Measurements from ENCODE around the gene ABO. TPM values are rescaled to one million over a fixed set of nuclear protein-coding genes. Genes with fewer than 3 reads are reported as not detected.

ABO gene
- total RNA-seq, 1 experiment from 2014 or later: 0.15 TPM

DNA sequence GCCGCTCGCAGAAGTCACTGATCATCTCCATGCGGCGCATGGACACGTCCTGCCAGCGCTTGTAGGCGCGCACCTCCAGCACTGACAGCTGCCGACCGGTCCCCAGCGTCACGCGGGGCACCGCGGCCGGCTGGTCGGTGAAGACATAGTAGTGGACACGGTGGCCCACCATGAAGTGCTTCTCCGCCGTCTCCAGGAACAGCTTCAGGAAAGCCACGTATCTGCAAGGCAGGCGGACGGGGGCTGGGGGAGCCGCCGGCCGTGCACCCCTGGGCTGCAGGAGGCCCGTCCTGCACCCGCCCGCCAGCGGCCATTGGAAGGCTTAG lies 18.9 kb downstream of the ABO start (continued):
- TF ChIP-seq, protein P1, sequence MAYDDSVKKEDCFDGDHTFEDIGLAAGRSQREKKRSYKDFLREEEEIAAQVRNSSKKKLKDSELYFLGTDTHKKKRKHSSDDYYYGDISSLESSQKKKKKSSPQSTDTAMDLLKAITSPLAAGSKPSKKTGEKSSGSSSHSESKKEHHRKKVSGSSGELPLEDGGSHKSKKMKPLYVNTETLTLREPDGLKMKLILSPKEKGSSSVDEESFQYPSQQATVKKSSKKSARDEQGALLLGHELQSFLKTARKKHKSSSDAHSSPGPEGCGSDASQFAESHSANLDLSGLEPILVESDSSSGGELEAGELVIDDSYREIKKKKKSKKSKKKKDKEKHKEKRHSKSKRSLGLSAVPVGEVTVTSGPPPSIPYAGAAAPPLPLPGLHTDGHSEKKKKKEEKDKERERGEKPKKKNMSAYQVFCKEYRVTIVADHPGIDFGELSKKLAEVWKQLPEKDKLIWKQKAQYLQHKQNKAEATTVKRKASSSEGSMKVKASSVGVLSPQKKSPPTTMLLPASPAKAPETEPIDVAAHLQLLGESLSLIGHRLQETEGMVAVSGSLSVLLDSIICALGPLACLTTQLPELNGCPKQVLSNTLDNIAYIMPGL (CRISPR knock-in tag; IDR thresholded peaks at IDR 0.05): no peak
- TF ChIP-seq CTCF (IDR thresholded peaks at IDR 0.05): no peak
- TF ChIP-seq, protein P2, sequence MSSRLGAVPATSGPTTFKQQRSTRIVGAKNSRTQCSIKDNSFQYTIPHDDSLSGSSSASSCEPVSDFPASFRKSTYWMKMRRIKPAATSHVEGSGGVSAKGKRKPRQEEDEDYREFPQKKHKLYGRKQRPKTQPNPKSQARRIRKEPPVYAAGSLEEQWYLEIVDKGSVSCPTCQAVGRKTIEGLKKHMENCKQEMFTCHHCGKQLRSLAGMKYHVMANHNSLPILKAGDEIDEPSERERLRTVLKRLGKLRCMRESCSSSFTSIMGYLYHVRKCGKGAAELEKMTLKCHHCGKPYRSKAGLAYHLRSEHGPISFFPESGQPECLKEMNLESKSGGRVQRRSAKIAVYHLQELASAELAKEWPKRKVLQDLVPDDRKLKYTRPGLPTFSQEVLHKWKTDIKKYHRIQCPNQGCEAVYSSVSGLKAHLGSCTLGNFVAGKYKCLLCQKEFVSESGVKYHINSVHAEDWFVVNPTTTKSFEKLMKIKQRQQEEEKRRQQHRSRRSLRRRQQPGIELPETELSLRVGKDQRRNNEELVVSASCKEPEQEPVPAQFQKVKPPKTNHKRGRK (CRISPR knock-in tag; IDR thresholded peaks at IDR 0.05; ENCODE audit: borderline replicate concordance): no peak
- TF ChIP-seq ZNF263 (CRISPR knock-in tag; IDR thresholded peaks at IDR 0.05; ENCODE audit: low read depth): no peak
- TF ChIP-seq SMAD3 (CRISPR knock-in tag; IDR thresholded peaks at IDR 0.05; ENCODE audit: borderline replicate concordance): no peak
- no peak for TF ChIP-seq AR (CRISPR knock-in tag; IDR thresholded peaks at IDR 0.05)
- no peak for TF ChIP-seq KAT7 (CRISPR knock-in tag; IDR thresholded peaks at IDR 0.05; ENCODE audit: borderline replicate concordance)
- TF ChIP-seq ZNF232 (CRISPR knock-in tag; IDR thresholded peaks at IDR 0.05): no peak
- no peak for TF ChIP-seq ZNF416 (CRISPR knock-in tag; IDR thresholded peaks at IDR 0.05)
- TF ChIP-seq TP53 (CRISPR knock-in tag; IDR thresholded peaks at IDR 0.05): no peak
- TF ChIP-seq RELA (CRISPR knock-in tag; IDR thresholded peaks at IDR 0.05; ENCODE audit: borderline replicate concordance): no peak

DNA sequence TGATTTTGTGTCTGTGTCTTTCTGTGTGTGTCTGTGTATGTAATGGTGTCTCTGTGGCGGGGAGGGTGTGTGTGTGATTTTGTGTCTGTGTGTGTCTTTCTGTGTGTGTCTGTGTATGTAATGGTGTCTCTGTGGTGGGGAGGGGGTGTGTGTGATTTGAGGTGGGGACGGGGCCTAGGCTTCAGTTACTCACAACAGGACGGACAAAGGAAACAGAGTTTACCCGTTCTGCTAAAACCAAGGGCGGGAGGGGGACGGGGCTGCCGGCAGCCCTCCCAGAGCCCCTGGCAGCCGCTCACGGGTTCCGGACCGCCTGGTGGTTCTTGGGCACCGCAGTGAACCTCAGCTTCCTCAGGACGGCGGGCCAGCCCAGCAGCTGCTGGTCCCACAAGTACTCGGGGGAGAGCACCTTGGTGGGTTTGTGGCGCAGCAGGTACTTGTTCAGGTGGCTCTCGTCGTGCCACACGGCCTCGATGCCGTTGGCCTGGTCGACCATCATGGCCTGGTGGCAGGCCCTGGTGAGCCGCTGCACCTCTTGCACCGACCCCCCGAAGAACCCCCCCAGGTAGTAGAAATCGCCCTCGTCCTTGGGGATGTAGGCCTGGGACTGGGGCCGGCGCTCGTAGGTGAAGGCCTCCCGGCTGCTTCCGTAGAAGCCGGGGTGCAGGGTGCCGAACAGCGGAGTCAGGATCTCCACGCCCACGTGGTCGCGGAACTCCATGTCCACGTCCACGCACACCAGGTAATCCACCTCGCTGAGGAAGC lies 19.4 kb downstream of the ABO start:
- Mint-ChIP-seq H3K4me1 (peaks cover 12% of the 10 kb centered on the region), H3K27me3 (ENCODE audit: low read depth) (peaks cover 3% of the 10 kb centered on the region; the same call in 1 of the 2 replicates), H3K9me3 (no peaks in the 10 kb centered on the region), H3K36me3 (no peaks in the 10 kb centered on the region), H3K4me3 (no peak overlapping the region), H3K27ac (no peak overlapping the region)
- CTCF ChIA-PET: interaction anchor here (3.3 kb wide), 1 partner anchor 17 kb away, joined by 23 read pairs; no protein-coding TSS in a partner anchor
- no peak for DNase-seq (ENCODE audit: low spot score)
- POLR2A ChIA-PET: interaction anchor here (0.6 kb wide), 1 partner anchor 14 kb away, joined by 6 read pairs; no protein-coding TSS in a partner anchor
- ATAC-seq: no peak
- TF ChIP-seq FOXJ3 (CRISPR knock-in tag; IDR thresholded peaks at IDR 0.05; ENCODE audit: borderline replicate concordance): no peak
- TF ChIP-seq MLX (CRISPR knock-in tag; IDR thresholded peaks at IDR 0.05): no peak
- no peak for TF ChIP-seq GTF2I (CRISPR knock-in tag; conservative IDR thresholded peaks at IDR 0.05)
- TF ChIP-seq EMX1 (CRISPR knock-in tag; IDR thresholded peaks at IDR 0.05): no peak
- TF ChIP-seq GRHL2 (CRISPR knock-in tag; IDR thresholded peaks at IDR 0.05; ENCODE audit: insufficient replicate concordance, severe bottlenecking): no peak
- TF ChIP-seq ZNF232 (CRISPR knock-in tag; IDR thresholded peaks at IDR 0.05): no peak
- TF ChIP-seq MXD4 (CRISPR knock-in tag; IDR thresholded peaks at IDR 0.05; ENCODE audit: borderline replicate concordance): no peak
- no peak for TF ChIP-seq CDX4 (CRISPR knock-in tag; IDR thresholded peaks at IDR 0.05; ENCODE audit: borderline replicate concordance)
- no peak for TF ChIP-seq TEAD1 (CRISPR knock-in tag; IDR thresholded peaks at IDR 0.05)
- TF ChIP-seq, protein P3, sequence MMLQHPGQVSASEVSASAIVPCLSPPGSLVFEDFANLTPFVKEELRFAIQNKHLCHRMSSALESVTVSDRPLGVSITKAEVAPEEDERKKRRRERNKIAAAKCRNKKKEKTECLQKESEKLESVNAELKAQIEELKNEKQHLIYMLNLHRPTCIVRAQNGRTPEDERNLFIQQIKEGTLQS (CRISPR knock-in tag; conservative IDR thresholded peaks at IDR 0.05): no peak
- no peak for TF ChIP-seq SMAD4 (CRISPR knock-in tag; IDR thresholded peaks at IDR 0.05)
- no peak for TF ChIP-seq GABPB1 (CRISPR knock-in tag; IDR thresholded peaks at IDR 0.05)
- TF ChIP-seq JUN (CRISPR knock-in tag; IDR thresholded peaks at IDR 0.05): no peak
- no peak for TF ChIP-seq MYBL2 (CRISPR knock-in tag; IDR thresholded peaks at IDR 0.05)
- TF ChIP-seq CTCF (IDR thresholded peaks at IDR 0.05): no peak

Measured in WTC11 (cell line).